Measurements from ENCODE around the gene DUSP16.

DNA sequence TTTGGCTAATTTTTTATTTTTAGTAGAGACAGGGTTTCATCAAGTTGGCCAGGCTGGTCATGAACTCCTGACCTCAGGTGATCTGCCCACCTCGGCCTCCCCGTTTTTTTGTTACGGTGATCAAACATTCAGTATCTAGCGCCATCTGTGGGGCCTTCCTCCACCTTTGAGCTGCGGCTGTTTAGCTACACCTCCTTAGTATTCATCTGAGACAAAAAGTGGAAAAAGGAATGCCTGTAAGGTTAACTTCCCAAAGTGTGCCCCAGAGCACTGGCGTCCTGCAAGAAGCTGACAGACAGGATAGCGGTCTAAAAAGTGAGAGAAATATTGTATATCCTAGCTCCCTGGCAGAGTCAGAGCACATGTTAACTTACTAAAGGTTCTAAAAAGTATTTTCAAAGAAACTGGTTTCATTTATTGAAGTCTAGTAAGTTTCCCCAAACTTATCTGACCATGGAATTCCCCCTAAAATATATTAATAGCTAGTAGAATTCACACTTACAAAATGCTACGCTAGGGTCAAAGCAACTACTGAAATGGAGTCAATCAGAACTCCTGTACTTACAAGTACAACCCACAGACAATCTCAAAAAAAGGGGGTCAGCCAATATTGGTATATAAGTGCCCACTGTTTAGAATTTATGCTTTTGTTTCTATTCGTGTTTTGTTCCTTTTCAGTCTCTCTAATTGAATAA, 59.1 kb downstream of the DUSP16 start:
- no peak for TF ChIP-seq CTCF (IDR thresholded peaks at IDR 0.05; ENCODE audit: poor library complexity, severe bottlenecking)
- TF ChIP-seq POLR2AphosphoS5 (IDR thresholded peaks at IDR 0.05), result no peak
- TF ChIP-seq TAF1 (IDR thresholded peaks at IDR 0.05; ENCODE audit: low read depth), result no peak

Data from neural cell (in vitro differentiated cells).